Stimulated activated naive CD8-positive, alpha-beta T cell treated with anti-CD3 and anti-CD28 coated beads, Interleukin-15, amount 100 ng/mL, for 72 hours (primary cell): Measurements from ENCODE around the gene FOXK1.
"Not testable (repeated sequence)": the region's sequence is repeated elsewhere in the genome, so short reads cannot be mapped to it uniquely, and the experiment has no call there.

Source experiments
- ATAC-seq: fragments of 150-1000 bp; cut with Tn5 transposase; 2 replicates; pipeline ENCODE4 v1.10.0; 2021; ENCODE audit warnings: mild to moderate bottlenecking, moderate library complexity
- DNase-seq, 2 donors: peaks; one replicate each; pipeline ENCODE4 v3.0.0; 2021 to 2022
- H3K27ac Mint-ChIP-seq, 2 donors: one replicate each; pipeline ENCODE4 v1.8.0; 2022; ENCODE audit warnings: mild to moderate bottlenecking in 2 of 2, mixed read lengths in 2 of 2, moderate library complexity in 2 of 2
- H3K27me3 Mint-ChIP-seq: one replicate; pipeline ENCODE4 v1.8.0; 2022; ENCODE audit warnings: mixed read lengths
- H3K4me1 Mint-ChIP-seq: one replicate; pipeline ENCODE4 v1.8.0; 2022; ENCODE audit warnings: mild to moderate bottlenecking, mixed read lengths
- H3K4me3 Mint-ChIP-seq, 2 donors: one replicate each; pipeline ENCODE4 v1.8.0; 2022; ENCODE audit warnings: mild to moderate bottlenecking in 2 of 2, mixed read lengths in 2 of 2, moderate library complexity in 1 of 2
- H3K9me3 Mint-ChIP-seq, 2 donors: one replicate each; pipeline ENCODE4 v1.8.0; 2022; ENCODE audit warnings: mixed read lengths in 2 of 2

Gene FOXK1

DNA sequence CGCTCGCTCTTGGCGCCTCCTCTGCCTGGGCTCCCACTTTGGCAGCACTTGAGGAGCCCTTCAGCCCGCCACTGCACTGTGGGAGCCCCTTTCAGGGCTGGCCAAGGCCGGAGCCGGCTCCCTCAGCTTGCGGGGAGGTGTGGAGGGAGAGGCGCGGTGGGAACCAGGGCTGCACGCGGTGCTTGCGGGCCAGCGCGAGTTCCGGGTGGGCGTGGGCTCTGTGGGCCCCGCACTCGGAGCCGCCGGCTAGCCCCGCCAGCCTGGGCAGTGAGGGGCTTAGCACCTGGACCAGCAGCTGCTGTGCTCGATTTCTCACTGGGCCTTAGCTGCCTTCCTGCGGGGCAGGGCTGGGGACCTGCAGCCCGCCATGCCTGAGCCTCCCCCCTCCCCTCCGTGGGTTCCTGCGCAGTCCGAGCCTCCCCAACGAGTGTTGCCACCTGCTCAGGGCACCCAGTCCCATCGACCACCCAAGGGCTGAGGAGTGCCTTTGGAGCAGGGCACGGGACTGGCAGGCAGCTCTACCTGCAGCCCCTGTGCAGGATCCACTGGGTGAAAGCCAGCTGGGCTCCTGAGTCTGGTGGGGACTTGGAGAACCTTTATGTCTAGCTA, 111.4 kb downstream of the FOXK1 start:
- H3K27ac Mint-ChIP-seq, H3K27me3 Mint-ChIP-seq, DNase-seq, H3K9me3 Mint-ChIP-seq, H3K4me3 Mint-ChIP-seq, ATAC-seq: not testable (repeated sequence)
- peaks cover 22% of the 10 kb centered on the region for H3K4me1 Mint-ChIP-seq

DNA sequence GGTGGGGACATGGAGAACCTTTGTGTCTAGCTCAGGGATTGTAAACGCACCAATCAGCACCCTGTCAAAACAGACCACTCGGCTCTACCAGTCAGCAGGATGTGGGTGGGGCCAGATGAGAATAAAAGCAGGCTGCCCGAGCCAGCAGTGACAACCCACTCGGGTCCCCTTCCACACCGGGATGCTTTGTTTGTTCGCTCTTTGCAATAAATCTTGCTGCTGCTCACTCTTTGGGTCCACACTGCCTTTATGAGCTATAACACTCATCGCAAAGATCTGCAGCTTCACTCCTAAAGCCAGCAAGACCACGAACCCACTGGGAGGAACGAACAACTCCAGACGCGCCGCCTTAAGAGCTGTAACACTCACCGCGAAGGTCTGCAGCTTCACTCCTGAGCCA, 112.1 kb downstream of the FOXK1 start:
- H3K27ac Mint-ChIP-seq, H3K9me3 Mint-ChIP-seq, H3K27me3 Mint-ChIP-seq, ATAC-seq, H3K4me3 Mint-ChIP-seq, DNase-seq: not testable (repeated sequence)
- H3K4me1 Mint-ChIP-seq = peaks cover 23% of the 10 kb centered on the region

DNA sequence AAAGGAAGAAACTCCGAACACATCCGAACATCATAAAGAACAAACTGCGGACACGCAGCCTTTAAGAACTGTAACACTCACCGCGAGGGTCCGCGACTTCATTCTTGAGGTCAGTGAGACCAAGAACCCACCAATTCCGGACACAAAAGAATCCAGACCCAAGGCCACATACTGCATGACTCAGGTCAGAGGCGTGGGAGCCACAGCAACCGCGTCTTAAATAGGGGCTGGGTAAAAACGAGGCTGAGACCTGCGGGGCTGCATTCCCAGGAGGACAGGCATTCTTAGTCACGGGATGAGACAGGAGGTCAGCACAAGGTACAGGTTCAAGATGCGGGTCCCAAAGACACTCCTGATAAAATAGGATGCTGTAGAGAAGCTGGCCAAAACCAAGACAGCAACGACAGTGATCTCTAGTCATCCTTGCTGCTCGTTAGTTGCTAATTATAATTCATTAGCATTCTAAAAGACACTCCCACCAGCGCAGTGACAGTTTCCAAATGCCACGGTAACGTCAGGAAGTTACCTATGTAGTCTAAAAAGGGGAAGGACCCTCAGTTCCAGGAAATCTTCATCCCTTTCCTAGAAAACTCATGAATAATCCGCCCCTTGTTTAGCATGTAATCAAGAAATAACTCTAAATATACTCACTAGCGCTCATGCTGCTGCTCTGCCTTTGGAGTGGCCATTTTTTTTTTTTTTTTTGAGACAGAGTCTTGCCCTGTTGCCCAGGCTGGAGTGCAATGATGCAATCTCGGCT, 112.7 kb downstream of the FOXK1 start:
- ATAC-seq (no peak), DNase-seq (no peak)
- Mint-ChIP-seq H3K27ac (no peak overlapping the region), H3K27me3 (no peaks in the 10 kb centered on the region), H3K4me1 (peaks cover 23% of the 10 kb centered on the region), H3K4me3 (no peak overlapping the region), H3K9me3 (no peaks in the 10 kb centered on the region)

DNA sequence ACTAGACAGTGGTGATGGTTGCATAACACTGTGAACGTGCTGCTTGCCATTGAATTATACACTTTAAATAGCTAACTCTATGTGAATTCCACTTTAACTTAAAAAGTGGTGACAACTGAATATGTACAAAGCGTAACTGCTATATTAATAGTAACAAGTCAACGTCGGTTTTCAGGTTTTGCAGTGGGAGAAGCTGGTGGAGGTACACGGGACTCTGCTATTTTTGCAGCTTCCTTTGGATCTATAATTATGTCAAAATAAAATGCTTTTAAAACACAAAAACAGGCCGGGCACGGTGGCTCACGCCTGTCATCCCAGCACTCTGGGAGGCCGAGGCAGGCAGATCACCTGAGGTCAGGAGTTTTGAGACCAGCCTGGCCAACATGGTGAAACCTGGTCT, 114.4 kb downstream of the FOXK1 start:
- no peak overlapping the region for H3K27ac Mint-ChIP-seq
- H3K4me1 Mint-ChIP-seq = peaks cover 17% of the 10 kb centered on the region
- no peaks in the 10 kb centered on the region for H3K27me3 Mint-ChIP-seq
- H3K4me3 Mint-ChIP-seq = no peak overlapping the region
- no peak for DNase-seq
- no peak for ATAC-seq
- no peaks in the 10 kb centered on the region for H3K9me3 Mint-ChIP-seq

DNA sequence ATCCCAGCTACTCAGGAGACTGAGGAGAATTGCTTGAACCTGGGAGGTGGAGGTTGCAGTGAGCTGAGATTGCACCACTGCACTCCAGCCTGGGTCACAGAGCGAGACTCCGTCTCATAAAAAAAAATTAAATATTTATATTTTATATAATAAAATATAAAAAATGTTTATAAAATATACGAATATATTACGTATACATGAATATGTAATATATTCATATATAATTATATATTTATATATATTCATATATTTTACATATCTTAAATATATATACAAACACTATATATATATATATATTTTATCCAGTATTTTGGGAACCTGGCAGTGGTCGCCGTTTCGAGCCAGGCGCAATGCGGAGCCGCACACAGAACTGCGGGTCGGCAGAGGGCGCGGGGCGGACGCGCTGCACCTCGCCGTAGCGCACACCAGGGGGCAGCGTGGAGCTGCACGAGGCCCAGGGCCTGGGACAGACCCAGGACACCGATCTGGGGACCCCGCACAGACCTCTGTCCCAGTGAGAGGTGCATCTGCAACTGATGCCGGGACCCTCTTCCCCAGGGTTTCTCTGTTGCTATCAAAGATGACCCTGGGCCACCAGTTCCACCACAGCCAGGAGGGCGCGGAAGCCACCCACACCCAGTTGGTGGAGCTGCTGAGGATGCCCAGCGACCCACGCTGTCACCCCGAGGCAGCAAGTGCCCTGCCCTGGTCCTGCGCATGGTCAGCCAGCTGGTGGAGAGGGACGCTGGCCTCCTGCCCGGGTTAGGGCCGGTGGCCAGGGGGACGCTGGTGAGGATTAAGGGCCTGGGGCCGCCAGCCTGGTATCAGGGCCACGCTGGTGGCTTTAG, 116.0 kb downstream of the FOXK1 start:
- DNase-seq = peak; percentile 71 to 74
- no peak overlapping the region for H3K4me3 Mint-ChIP-seq
- H3K9me3 Mint-ChIP-seq = no peaks in the 10 kb centered on the region
- peaks cover 12% of the 10 kb centered on the region for H3K4me1 Mint-ChIP-seq
- ATAC-seq = peak; percentile 74
- no peaks in the 10 kb centered on the region for H3K27me3 Mint-ChIP-seq
- H3K27ac Mint-ChIP-seq = no peak overlapping the region

DNA sequence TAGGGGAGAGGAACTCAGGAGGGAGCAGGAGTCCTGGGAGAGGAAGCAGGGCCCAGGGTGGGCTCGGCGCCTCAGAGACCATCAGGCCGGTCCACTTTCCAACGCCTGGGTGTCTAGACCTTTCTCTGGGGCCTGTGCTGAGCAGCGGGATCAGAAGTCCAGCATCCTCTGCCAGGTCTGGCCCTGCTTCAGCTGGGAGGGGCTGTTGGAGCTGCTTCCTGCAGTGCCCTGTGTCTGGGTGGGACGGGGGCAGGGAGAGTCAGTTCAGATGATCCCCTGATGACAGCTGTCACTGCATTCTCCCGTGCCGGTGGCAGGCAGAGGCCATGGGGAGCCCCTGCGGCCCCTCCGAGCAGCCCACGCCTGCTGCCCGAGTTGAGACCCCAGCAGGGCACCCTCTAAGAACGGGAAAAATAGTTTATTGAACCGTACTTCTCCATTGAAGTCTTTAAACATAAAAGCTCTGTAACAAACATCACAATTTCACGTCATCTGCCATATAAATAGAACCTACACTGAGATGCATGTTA, 116.7 kb downstream of the FOXK1 start:
- no peak overlapping the region for H3K4me3 Mint-ChIP-seq
- H3K9me3 Mint-ChIP-seq = no peaks in the 10 kb centered on the region
- ATAC-seq = no peak
- peaks cover 12% of the 10 kb centered on the region for H3K4me1 Mint-ChIP-seq
- no peak for DNase-seq
- H3K27me3 Mint-ChIP-seq = no peaks in the 10 kb centered on the region
- no peak overlapping the region for H3K27ac Mint-ChIP-seq

DNA sequence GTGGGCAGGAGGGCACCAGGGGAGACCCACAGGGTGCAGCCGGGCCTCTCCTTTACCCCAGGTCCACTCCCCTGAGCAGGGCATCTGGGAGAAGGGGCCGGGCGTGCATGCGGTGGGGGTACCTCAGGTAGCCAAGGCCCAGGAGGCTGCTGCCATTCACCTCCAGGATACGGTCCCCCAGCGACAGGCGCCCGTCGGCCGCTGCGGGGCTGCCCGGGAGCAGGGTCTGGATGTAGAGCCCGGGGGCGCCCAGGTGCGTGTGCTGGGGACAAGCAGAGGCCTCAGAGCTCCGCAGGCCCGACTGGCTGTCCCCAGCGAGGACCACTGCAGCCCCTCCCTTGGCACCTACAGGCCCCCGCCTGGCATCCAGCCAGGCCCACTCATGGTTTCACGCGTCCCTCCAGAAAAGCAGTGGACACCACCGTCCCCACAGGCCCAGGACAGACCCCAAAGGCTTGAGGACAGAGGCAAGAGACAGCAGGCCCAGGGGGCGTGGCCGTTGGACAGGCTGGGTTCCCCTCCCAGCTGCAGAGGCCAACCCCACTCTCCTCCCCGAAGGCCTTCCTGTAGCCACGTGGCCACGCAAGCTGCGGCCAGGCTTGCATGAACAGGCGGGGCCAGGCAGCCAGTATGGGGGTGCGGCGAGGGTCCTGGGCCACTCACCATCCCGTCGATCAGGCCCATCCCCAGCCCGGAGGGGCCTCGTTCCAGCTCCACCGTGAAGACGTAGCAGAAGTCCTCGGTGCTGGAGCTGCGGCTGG, 117.6 kb downstream of the FOXK1 start:
- no peak for DNase-seq

DNA sequence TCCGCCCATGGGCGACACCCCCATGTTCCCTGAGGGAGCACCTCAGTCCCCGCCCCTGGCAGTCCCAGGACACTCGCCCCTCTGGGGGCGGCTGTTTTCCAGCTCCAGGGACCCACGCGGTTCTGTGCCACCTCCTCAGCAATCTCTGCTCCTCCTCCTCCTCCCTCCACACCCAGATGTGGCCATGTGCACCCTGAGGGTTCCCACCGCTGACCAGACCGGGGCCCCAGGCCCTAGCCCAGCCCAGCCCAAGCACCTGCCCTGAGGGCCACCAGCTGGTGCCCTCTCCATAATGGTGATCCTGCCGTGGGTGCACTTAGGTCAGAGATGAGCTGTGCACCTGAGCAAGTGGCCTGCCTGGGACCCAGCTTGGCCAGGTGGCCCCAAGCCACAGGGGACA, 118.4 kb downstream of the FOXK1 start:
- Mint-ChIP-seq H3K27me3 (no peaks in the 10 kb centered on the region), H3K4me3 (no peak overlapping the region), H3K4me1 (peaks cover 5% of the 10 kb centered on the region), H3K27ac (no peak overlapping the region), H3K9me3 (no peaks in the 10 kb centered on the region)
- ATAC-seq (peak; percentile 6), DNase-seq (no peak)

More for the DNA sequence above, 117.6 kb downstream of the FOXK1 start:
- Mint-ChIP-seq H3K27ac (no peak overlapping the region), H3K4me1 (peaks cover 6% of the 10 kb centered on the region), H3K27me3 (no peaks in the 10 kb centered on the region), H3K9me3 (no peaks in the 10 kb centered on the region), H3K4me3 (no peak overlapping the region)
- peak; percentile 15 for ATAC-seq

DNA sequence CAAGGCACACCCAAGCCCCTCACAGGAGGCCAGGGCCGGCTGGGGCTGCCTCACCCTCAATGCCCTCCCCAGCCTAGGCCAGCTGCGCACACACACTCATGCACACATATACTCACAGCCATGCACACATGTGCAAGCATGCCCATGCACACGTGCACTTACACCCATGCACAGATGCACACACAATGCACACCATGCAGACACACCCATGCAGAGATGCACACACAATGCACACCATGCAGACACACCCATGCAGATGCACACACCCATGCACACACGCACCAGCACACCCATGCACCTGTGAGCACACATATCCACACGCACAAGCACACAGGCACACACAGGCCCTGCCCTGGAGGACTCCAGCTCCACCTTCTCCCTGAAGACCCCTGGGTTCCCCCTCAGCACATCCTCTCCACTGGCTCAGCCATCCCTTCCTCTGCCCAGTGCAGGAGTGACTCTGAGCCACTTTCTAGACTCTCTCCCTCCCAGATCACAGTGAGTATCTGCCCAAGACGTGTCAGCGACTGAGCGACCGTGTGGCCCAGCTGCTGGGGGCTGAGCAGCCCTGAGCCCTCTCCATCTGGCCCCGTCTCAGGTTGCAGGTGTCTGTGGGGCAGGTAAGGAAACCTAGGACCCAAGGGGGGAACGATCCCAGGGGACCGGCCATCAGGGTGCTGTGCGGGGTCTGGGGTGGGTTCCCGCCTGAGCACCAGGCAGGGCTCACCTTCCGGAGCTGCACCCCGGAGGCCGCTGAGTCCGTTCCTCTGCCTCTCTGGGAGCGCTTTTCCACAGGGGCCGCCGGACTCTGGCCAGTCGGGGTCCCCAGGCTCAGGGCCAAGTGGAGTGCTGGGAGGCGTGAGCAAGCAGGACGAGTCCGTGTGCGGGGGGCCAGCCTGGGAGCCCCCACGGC, 119.1 kb downstream of the FOXK1 start:
- peaks cover 5% of the 10 kb centered on the region for H3K4me1 Mint-ChIP-seq
- no peak for DNase-seq
- H3K27me3 Mint-ChIP-seq = no peaks in the 10 kb centered on the region
- ATAC-seq = peak; percentile 15
- no peak overlapping the region for H3K27ac Mint-ChIP-seq
- no peaks in the 10 kb centered on the region for H3K9me3 Mint-ChIP-seq
- no peak overlapping the region for H3K4me3 Mint-ChIP-seq

DNA sequence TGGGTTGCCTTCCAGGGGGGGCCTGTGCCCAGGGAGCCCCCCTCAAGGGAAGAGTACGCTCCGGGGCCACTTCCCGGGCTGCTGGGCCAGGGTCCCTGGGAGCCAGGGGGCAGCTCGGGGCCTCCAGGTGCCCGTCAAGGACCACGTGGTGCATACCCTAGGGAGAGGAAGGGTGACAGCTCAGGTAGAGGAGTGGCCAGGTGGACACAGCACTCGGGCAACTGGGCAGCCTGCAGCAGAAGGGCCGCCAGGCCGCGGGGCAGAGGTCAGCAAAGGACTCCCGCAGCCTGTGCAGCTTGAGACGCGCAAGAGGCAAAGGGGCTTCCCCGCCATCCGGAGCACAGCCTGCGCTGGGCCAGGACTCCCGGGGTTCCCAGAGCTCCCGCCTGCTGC, 119.7 kb downstream of the FOXK1 start:
- H3K4me1 Mint-ChIP-seq = peaks cover 5% of the 10 kb centered on the region
- ATAC-seq (peak; percentile 1), DNase-seq (no peak)
- no peaks in the 10 kb centered on the region for H3K9me3 Mint-ChIP-seq
- no peak overlapping the region for H3K27ac Mint-ChIP-seq
- peaks cover 5% of the 10 kb centered on the region for H3K27me3 Mint-ChIP-seq
- H3K4me3 Mint-ChIP-seq = no peak overlapping the region

DNA sequence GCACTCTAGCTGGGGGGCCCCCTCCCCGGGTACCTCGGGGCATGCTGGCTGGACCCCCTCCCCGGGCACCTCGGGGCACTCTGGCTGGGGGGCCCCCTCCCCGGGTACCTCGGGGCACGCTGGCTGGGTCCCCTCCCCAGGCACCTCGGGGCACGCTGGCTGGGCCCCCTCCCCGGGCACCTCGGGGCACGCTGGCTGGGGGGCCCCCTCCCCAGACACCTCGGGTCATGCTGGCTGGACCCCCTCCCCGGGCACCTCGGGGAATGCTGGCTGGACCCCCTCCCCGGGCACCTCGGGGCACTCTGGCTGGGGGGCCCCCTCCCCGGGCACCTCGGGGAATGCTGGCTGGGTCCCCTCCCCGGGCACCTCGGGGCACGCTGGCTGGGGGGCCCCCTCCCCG, 120.5 kb downstream of the FOXK1 start:
- not testable (repeated sequence) for H3K4me1 Mint-ChIP-seq, H3K4me3 Mint-ChIP-seq, H3K27ac Mint-ChIP-seq, DNase-seq, ATAC-seq, H3K9me3 Mint-ChIP-seq
- H3K27me3 Mint-ChIP-seq = peaks cover 12% of the 10 kb centered on the region

DNA sequence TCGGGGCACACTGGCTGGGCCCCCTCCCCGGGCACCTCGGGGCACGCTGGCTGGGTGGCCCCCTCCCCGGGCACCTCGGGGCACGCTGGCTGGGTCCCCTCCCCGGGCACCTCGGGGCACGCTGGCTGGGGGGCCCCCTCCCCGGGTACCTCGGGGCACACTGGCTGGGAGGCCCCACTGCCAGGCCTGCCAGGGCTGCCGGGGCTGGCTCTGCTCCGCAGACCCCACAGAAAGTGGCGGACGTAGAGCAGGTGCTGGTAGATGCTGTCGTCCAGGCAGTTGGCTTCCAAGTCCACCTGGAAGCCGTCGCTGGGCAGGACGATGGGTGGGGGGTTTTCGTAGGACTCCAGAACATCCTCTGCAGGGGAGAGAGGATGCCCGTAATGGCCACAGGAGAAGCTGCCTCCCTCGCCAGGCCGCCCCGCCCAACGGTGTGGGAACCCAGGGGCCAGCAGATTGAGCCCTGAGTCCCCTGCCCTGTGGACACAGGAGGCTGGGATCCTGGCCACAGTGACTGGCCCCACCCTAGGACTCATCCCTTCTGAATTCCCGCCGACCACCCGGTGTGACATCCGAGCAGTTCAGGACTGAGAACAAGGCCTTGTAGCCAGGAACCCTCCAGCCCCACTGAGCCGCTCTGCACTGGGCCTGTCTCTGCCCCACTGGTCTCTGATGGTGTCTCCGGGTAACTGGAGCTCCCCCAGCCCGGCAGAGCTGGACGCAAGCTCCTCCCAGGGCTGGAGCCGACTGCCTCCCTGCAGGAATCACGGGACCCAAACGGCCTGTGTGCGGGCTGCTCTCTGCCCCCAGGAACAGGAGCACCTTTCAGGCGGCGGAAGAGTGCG, 121.5 kb downstream of the FOXK1 start:
- no peak for DNase-seq
- Mint-ChIP-seq H3K4me3 (no peak overlapping the region), H3K27ac (no peak overlapping the region), H3K9me3 (no peaks in the 10 kb centered on the region), H3K27me3 (peaks cover 23% of the 10 kb centered on the region), H3K4me1 (peaks cover 4% of the 10 kb centered on the region)
- no peak for ATAC-seq

DNA sequence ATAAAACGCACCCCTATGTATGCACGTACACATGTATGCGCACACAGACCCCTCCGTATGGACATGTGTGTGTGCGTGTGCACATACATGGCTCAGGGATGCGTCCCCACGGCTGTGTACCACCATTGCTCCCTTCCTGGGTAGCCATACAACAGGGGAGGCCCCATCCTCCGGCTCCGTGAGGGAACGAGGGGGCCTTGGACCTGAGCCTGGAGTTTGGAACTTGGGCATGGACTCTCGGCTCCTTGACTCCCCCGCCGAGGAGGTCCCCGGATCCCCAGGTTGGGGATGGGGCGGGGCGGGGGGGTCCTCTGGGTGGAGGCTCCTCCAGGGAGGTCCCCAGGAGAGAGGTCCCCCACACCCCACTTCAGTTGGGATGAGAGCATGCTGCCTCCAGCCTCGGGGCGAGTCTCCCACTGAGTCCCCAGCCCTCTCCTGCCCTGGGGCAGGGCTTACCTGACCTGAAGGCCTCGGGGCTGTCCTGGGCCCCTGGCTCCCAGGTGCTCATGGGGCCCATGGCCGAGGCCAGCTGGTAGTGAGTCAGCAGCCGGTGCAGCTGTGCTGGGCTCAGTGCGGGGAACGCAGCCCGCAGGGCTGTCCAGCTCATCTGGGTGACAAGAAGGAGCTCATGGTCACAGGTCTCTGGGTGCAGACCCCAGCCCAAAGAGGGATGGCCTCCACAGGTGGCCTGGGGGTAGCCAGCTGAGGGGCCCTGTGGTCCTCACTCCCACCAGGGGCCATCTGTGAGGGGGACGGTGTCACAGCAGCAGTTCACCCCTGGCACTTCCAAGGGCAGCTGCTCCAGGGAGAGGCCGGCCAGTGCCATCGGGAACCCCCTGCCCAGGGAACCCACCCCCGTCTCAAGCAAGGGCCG, 123.3 kb downstream of the FOXK1 start:
- DNase-seq (no peak), ATAC-seq (peak; percentile 6)
- Mint-ChIP-seq H3K4me1 (peaks cover 18% of the 10 kb centered on the region), H3K9me3 (no peaks in the 10 kb centered on the region), H3K27ac (no peak overlapping the region), H3K27me3 (peaks cover 33% of the 10 kb centered on the region), H3K4me3 (no peak overlapping the region)
